B cell (primary cell): ENCODE results near the gene PSMD11. TPM values are rescaled to one million over a fixed set of nuclear protein-coding genes. Genes with fewer than 3 reads are reported as not detected.

ENCODE experiments used
- ATAC-seq: fragments of 200-7000 bp; cut with Tn5 transposase; one replicate; pipeline ENCODE4 v1.10.0; 2021; ENCODE audit warnings: low read depth, mild to moderate bottlenecking, moderate number of reproducible peaks, moderate library complexity
- CTCF ChIA-PET: fragments of 350-600 bp; sonication (Branson Sonifier 250); formaldehyde crosslinking; loops from one replicate; lab custom pipeline; 2021; ENCODE audit warnings: antibody characterized with exemption, inconsistent platforms; lab: Charles Lee
- POLR2A ChIA-PET: fragments of 350-600 bp; sonication (Branson Sonifier 250); formaldehyde crosslinking; loops from one replicate; lab custom pipeline; 2021; ENCODE audit warnings: antibody characterized with exemption; lab: Charles Lee
- DNase-seq: peaks from one replicate; pipeline ENCODE4 v3.0.0; 2013
- H2AFZ ChIP-seq: 2 replicates; pipeline ENCODE4 v1.6.1; 2012; ENCODE audit warnings: mild to moderate bottlenecking, low read depth, low read length; ENCODE audit not compliant: insufficient read depth, poor library complexity, severe bottlenecking
- H3K27ac ChIP-seq, 2 donors: 1 replicate in 1 of 2; 2 replicates in 1 of 2; pipeline ENCODE4 v1.5.1; 2012 to 2013; ENCODE audit warnings: low read length in 2 of 2, mild to moderate bottlenecking in 2 of 2, moderate library complexity in 1 of 2
- H3K27me3 ChIP-seq, 4 experiments: fragments of 200-600 bp in 1 of 4; sonication (generic) in 1 of 4; replicated peaks in 1 of 4; 1 replicate in 2 of 4; 2 replicates in 2 of 4; pipeline versions ENCODE4 v1.6.1 to v1.7.0; 2013 to 2016; ENCODE audit warnings: low read length in 3 of 4, mild to moderate bottlenecking in 2 of 4, mixed read lengths in 1 of 4, moderate library complexity in 1 of 4; ENCODE audit not compliant: insufficient read depth in 4 of 4, control insufficient read depth in 3 of 4; ENCODE audit errors: control extremely low read depth in 1 of 4
- H3K36me3 ChIP-seq, 2 experiments: replicated peaks in 1 of 2; 1 replicate in 1 of 2; 2 replicates in 1 of 2; pipeline versions ENCODE4 v1.6.1 to v1.7.1; 2013; ENCODE audit warnings: low read length in 1 of 2; ENCODE audit not compliant: insufficient read depth in 2 of 2, control insufficient read depth in 1 of 2; ENCODE audit errors: control extremely low read depth in 1 of 2, extremely low read depth in 1 of 2
- H3K4me1 ChIP-seq, 2 donors: fragments of 200-600 bp in 1 of 2; sonication (generic) in 1 of 2; 1 replicate in 1 of 2; 2 replicates in 1 of 2; pipeline versions ENCODE4 v1.5.1 to v1.6.1; 2013 to 2017; ENCODE audit warnings: low read length in 2 of 2; ENCODE audit not compliant: control insufficient read depth in 2 of 2, insufficient read depth in 2 of 2
- H3K4me2 ChIP-seq: replicated peaks from 2 replicates; pipeline ENCODE3; 2012; ENCODE audit warnings: mild to moderate bottlenecking, low read depth, low read length; ENCODE audit not compliant: poor library complexity, severe bottlenecking
- H3K4me3 ChIP-seq, 5 experiments: fragments of 200-600 bp in 1 of 5; sonication (generic) in 1 of 5; 1 replicate in 3 of 5; 2 replicates in 2 of 5; pipeline versions ENCODE4 v1.5.1 to v1.7.0; 2011 to 2016; ENCODE audit warnings: low read length in 4 of 5, mild to moderate bottlenecking in 4 of 5, low read depth in 2 of 5, control low read depth in 1 of 5, moderate library complexity in 1 of 5; ENCODE audit not compliant: insufficient read depth in 1 of 5; ENCODE audit errors: control extremely low read depth in 1 of 5, extremely low read depth in 1 of 5
- H3K79me2 ChIP-seq: fragments of 200-600 bp; sonication (generic); one replicate; pipeline ENCODE4 v1.6.0; 2016; ENCODE audit warnings: low read length; ENCODE audit not compliant: control insufficient read depth, insufficient read depth
- H3K9ac ChIP-seq: fragments of 200-600 bp; sonication (generic); 2 replicates; pipeline ENCODE4 v1.6.1; 2017; ENCODE audit warnings: mild to moderate bottlenecking, low read length, moderate library complexity
- H3K9me3 ChIP-seq, 3 donors: one replicate each; pipeline versions ENCODE4 v1.6.1 to v1.7.1; 2013; ENCODE audit warnings: low read length in 2 of 3; ENCODE audit not compliant: control insufficient read depth in 2 of 3, insufficient read depth in 1 of 3; ENCODE audit errors: control extremely low read depth in 1 of 3
- H4K20me1 ChIP-seq: 2 replicates; pipeline ENCODE4 v1.6.0; 2012; ENCODE audit warnings: mild to moderate bottlenecking, low read length; ENCODE audit not compliant: insufficient read depth, control insufficient read depth, poor library complexity, severe bottlenecking
- H3K27ac Mint-ChIP-seq: one replicate; pipeline ENCODE4 v1.8.0; 2021; ENCODE audit warnings: mixed read lengths
- H3K27me3 Mint-ChIP-seq: one replicate; pipeline ENCODE4 v1.8.0; 2021; ENCODE audit warnings: mixed read lengths
- H3K4me1 Mint-ChIP-seq: one replicate; pipeline ENCODE4 v1.8.0; 2021; ENCODE audit warnings: mixed read lengths
- H3K4me3 Mint-ChIP-seq: one replicate; pipeline ENCODE4 v1.8.0; 2021; ENCODE audit warnings: mixed read lengths
- H3K9me3 Mint-ChIP-seq: one replicate; pipeline ENCODE4 v1.8.0; 2022; ENCODE audit warnings: mixed read lengths; ENCODE audit not compliant: insufficient read depth
- EZH2 ChIP-seq: IDR thresholded peaks from 2 replicates; pipeline ENCODE4 v1.6.1; 2012; ENCODE audit warnings: borderline replicate concordance, low read depth, mild to moderate bottlenecking, moderate library complexity, low read length; ENCODE audit not compliant: insufficient read depth, poor library complexity, severe bottlenecking
- WGBS: methylation state at CpG from one replicate; pipeline ENCODE4 v1.1.5; 2013; ENCODE audit warnings: missing lambda C conversion rate; ENCODE audit not compliant: insufficient coverage; 5-methylcytosine and 5-hydroxymethylcytosine counted together
- intact Hi-C: fragments of 100-400 bp; cut with micrococcal nuclease; formaldehyde crosslinking; loops from one replicate; pipeline ENCODE4 v1.10.0; 2022
- polyA plus RNA-seq: library from polyadenylated mRNA; depleted of rRNA; stranded (reverse); fragments of >200 nt; gene quantifications from 2 replicates; pipeline ENCODE4 v1.2.3, GENCODE V29; 2012
- total RNA-seq, 2 donors: library from RNA; stranded (reverse); fragments of 120-200 nt in 1 of 2; gene quantifications; 1 replicate in 1 of 2; 2 replicates in 1 of 2; pipeline versions ENCODE4 v1.2.3 to v1.2.4, GENCODE V29; 2013 to 2022
- TF ChIP-seq, protein P1 (sequence below): fragments of 200-600 bp; IDR thresholded peaks from one replicate; pipeline ENCODE4 v1.8.0; 2022; ENCODE audit warnings: antibody characterized with exemption, mild to moderate bottlenecking

PSMD11 gene
- total and polyA plus RNA-seq, 2 donors (not counting 1 experiment from before 2014, with no cell fraction given): 23.8 to 73.4 TPM

DNA sequence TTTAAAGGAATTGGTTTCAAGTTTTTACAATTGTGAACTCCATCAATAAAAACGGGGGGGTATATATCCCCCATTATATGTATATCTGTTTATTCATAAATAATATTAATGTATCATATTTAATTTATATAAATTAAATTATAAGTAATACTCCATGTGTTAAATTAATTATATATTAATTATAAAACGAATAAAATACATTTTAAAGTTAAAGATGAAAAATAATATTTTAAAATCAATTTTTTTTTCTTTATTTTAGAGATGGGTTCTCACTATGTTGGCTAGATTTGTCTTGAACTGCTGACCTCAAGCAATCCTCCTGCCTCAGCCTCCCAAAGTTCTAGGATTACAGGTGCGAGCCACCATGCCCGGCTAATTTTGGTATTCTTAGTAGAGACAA lies 17.4 kb upstream of the PSMD11 start:
- ATAC-seq (no peak), DNase-seq (no peak)
- ChIA-PET POLR2A (no interaction called here), CTCF (no interaction called here)
- H3K4me3 ChIP-seq: no peak overlapping the region
- H2AFZ ChIP-seq: no peak overlapping the region
- no peaks in the 10 kb centered on the region for H3K79me2 ChIP-seq
- H3K9me3 ChIP-seq: peaks cover 1 to 34% (median 16%) of the 10 kb centered on the region in 3 donors
- H4K20me1 ChIP-seq: no peaks in the 10 kb centered on the region
- H3K36me3 ChIP-seq: no peaks in the 10 kb centered on the region
- H3K4me2 ChIP-seq: no peak overlapping the region
- Mint-ChIP-seq H3K4me1 (no peaks in the 10 kb centered on the region), H3K4me3 (no peak overlapping the region), H3K9me3 (peaks cover 17% of the 10 kb centered on the region), H3K27ac (no peak overlapping the region), H3K27me3 (no peaks in the 10 kb centered on the region)
- no peaks in the 10 kb centered on the region for H3K4me1 ChIP-seq
- WGBS: no CpG with 5 or more reads among the region's 4 CpGs
- no peak overlapping the region for H3K27ac ChIP-seq
- H3K27me3 ChIP-seq: no peaks in the 10 kb centered on the region
- intact Hi-C loops: no loop called here
- H3K9ac ChIP-seq: no peak overlapping the region
- no peak for TF ChIP-seq EZH2
- TF ChIP-seq, protein P1, sequence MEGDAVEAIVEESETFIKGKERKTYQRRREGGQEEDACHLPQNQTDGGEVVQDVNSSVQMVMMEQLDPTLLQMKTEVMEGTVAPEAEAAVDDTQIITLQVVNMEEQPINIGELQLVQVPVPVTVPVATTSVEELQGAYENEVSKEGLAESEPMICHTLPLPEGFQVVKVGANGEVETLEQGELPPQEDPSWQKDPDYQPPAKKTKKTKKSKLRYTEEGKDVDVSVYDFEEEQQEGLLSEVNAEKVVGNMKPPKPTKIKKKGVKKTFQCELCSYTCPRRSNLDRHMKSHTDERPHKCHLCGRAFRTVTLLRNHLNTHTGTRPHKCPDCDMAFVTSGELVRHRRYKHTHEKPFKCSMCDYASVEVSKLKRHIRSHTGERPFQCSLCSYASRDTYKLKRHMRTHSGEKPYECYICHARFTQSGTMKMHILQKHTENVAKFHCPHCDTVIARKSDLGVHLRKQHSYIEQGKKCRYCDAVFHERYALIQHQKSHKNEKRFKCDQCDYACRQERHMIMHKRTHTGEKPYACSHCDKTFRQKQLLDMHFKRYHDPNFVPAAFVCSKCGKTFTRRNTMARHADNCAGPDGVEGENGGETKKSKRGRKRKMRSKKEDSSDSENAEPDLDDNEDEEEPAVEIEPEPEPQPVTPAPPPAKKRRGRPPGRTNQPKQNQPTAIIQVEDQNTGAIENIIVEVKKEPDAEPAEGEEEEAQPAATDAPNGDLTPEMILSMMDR: no peak

DNA sequence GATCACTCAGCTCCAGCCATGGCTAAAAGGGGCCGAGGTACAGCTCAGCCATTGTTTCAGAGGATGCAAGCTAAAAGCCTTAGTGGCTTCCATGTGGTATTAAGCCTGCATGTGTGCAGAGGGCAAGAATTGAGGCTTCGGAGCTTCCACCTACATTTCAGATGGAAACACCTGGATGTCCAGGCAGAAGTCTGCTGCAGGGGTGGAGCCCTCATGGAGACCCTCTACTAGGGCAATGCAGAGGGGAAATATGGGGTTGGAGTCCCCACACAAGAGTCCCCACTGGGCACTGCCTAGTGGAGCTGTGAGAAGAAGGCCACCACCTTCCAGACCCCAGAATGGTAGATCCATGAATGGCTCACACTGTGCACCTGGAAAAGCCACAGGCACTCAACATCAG lies 14.7 kb upstream of the PSMD11 start:
- Mint-ChIP-seq H3K4me1 (no peaks in the 10 kb centered on the region), H3K27ac (no peak overlapping the region), H3K4me3 (no peak overlapping the region), H3K9me3 (peaks cover 17% of the 10 kb centered on the region), H3K27me3 (no peaks in the 10 kb centered on the region)
- Histone ChIP-seq H3K9me3 (peaks cover 1 to 34% (median 16%) of the 10 kb centered on the region in 3 donors), H2AFZ (no peak overlapping the region), H3K9ac (no peak overlapping the region), H3K4me3 (no peak overlapping the region), H3K27me3 (no peaks in the 10 kb centered on the region), H3K27ac (no peak overlapping the region), H3K79me2 (no peaks in the 10 kb centered on the region), H3K36me3 (no peaks in the 10 kb centered on the region), H4K20me1 (no peaks in the 10 kb centered on the region), H3K4me2 (no peak overlapping the region), H3K4me1 (no peaks in the 10 kb centered on the region)
- ATAC-seq: no peak
- no peak for DNase-seq
- POLR2A ChIA-PET: no interaction called here
- intact Hi-C loops: no loop called here
- TF ChIP-seq EZH2: no peak
- TF ChIP-seq, protein P1: no peak
- CTCF ChIA-PET: no interaction called here
- 93% methylated on average over 2 of the region's 2 CpGs for whole genome bisulfite sequencing
